GM23338 (cell line): ENCODE measurements around the gene INO80C. TPM values are rescaled to one million over a fixed set of nuclear protein-coding genes. Genes with fewer than 3 reads are reported as not detected.

Source experiments
- ATAC-seq: fragments of 200-7000 bp; cut with Tn5 transposase; 3 replicates; pipeline ENCODE4 v1.9.1; 2020
- DNase-seq: peaks from one replicate; pipeline ENCODE4 v3.0.0-alpha.2; 2015; ENCODE audit warnings: low spot score
- H2AFZ ChIP-seq: fragments of 200-600 bp; sonication (generic); 2 replicates; pipeline ENCODE4 v1.8.0; 2016; ENCODE audit warnings: antibody characterized with exemption, mild to moderate bottlenecking, moderate library complexity
- H3F3A ChIP-seq: fragments of 200-600 bp; sonication (generic); replicated peaks from 2 replicates; pipeline ENCODE4 v1.8.0; 2017; ENCODE audit warnings: antibody characterized with exemption, mixed run types, low read depth
- H3K27ac ChIP-seq: fragments of 200-600 bp; sonication (generic); 2 replicates; pipeline ENCODE4 v1.6.1; 2016; ENCODE audit warnings: low read depth
- H3K27me3 ChIP-seq: fragments of 200-600 bp; sonication (generic); 2 replicates; pipeline ENCODE4 v1.8.0; 2016; ENCODE audit warnings: mild to moderate bottlenecking, mixed run types, moderate library complexity; ENCODE audit not compliant: insufficient read depth
- H3K36me3 ChIP-seq: fragments of 200-600 bp; sonication (generic); 2 replicates; pipeline ENCODE4 v1.8.0; 2016; ENCODE audit warnings: mild to moderate bottlenecking; ENCODE audit not compliant: insufficient read depth
- H3K4me1 ChIP-seq: fragments of 200-600 bp; sonication (generic); 2 replicates; pipeline ENCODE4 v1.8.0; 2016; ENCODE audit warnings: mild to moderate bottlenecking, moderate library complexity; ENCODE audit not compliant: insufficient read depth
- H3K4me2 ChIP-seq: fragments of 200-600 bp; sonication (generic); 2 replicates; pipeline ENCODE4 v1.7.1; 2017; ENCODE audit warnings: mixed run types
- H3K4me3 ChIP-seq: fragments of 200-600 bp; sonication (generic); 2 replicates; pipeline ENCODE4 v1.6.1; 2016; ENCODE audit warnings: mixed run types
- H3K79me2 ChIP-seq: fragments of 200-600 bp; sonication (generic); replicated peaks from 2 replicates; pipeline ENCODE4 v1.8.0; 2017; ENCODE audit warnings: mild to moderate bottlenecking; ENCODE audit not compliant: insufficient read depth
- H3K9me2 ChIP-seq: fragments of 200-600 bp; sonication (generic); 2 replicates; pipeline ENCODE4 v1.8.0; 2017; ENCODE audit not compliant: insufficient read depth
- H4K20me1 ChIP-seq: fragments of 200-600 bp; sonication (generic); replicated peaks from 2 replicates; pipeline ENCODE4 v1.8.0; 2017; ENCODE audit warnings: mild to moderate bottlenecking; ENCODE audit not compliant: insufficient read depth
- H3K27ac Mint-ChIP-seq: 2 replicates; pipeline ENCODE4 v1.8.0; 2020; ENCODE audit warnings: inconsistent platforms, mild to moderate bottlenecking, moderate library complexity, mixed read lengths
- H3K27me3 Mint-ChIP-seq: 3 replicates; pipeline ENCODE4 v1.8.0; 2022; ENCODE audit warnings: low read depth, mild to moderate bottlenecking, moderate library complexity, mixed read lengths, inconsistent platforms; ENCODE audit not compliant: insufficient read depth, poor library complexity
- H3K36me3 Mint-ChIP-seq: 3 replicates; pipeline ENCODE4 v1.8.0; 2021; ENCODE audit warnings: low read depth, mild to moderate bottlenecking, inconsistent platforms, moderate library complexity, mixed read lengths
- H3K4me1 Mint-ChIP-seq: 3 replicates; pipeline ENCODE4 v1.8.0; 2020; ENCODE audit warnings: mild to moderate bottlenecking, inconsistent platforms, mixed read lengths
- H3K4me3 Mint-ChIP-seq: 3 replicates; pipeline ENCODE4 v1.8.0; 2021; ENCODE audit warnings: moderate library complexity, mild to moderate bottlenecking, inconsistent platforms, mixed read lengths
- H3K9me3 Mint-ChIP-seq: 3 replicates; pipeline ENCODE4 v1.8.0; 2020; ENCODE audit warnings: moderate library complexity, mild to moderate bottlenecking, inconsistent platforms, mixed read lengths
- CREB1 ChIP-seq: fragments of 250-450 bp; sonication (Bioruptor Pico); IDR thresholded peaks from 2 replicates; pipeline ENCODE4 v1.5.0; 2020; ENCODE audit warnings: low read depth, mild to moderate bottlenecking, moderate library complexity
- EZH2 ChIP-seq: fragments of 200-600 bp; sonication (generic); IDR thresholded peaks from one replicate; pipeline ENCODE4 v1.8.0; 2017; ENCODE audit warnings: antibody characterized with exemption, mild to moderate bottlenecking, low read depth; ENCODE audit not compliant: unreplicated experiment
- JUNB ChIP-seq: IDR thresholded peaks from one replicate; pipeline ENCODE4 v1.6.1; 2016; ENCODE audit warnings: antibody characterized with exemption; ENCODE audit not compliant: unreplicated experiment
- NANOG ChIP-seq: IDR thresholded peaks from 2 replicates; pipeline ENCODE4 v1.6.1; 2016; ENCODE audit warnings: antibody characterized with exemption, borderline replicate concordance
- ZNF331 ChIP-seq: fragments of 250-450 bp; sonication (Bioruptor Pico); IDR thresholded peaks from 2 replicates; pipeline ENCODE4 v1.5.0; 2020; ENCODE audit warnings: low read depth, mild to moderate bottlenecking, moderate library complexity
- polyA plus RNA-seq: library from polyadenylated mRNA; unstranded; fragments of >200 nt; fragmentation: Nextera tagmentation; extraction: Ambion mirVana; gene quantifications from 2 replicates; pipeline ENCODE4 v1.2.1, GENCODE V29; 2016
- total RNA-seq: library from RNA; depleted of rRNA; stranded (reverse); fragments of >200 nt; shearing (Covaris generic); gene quantifications from 2 replicates; pipeline ENCODE4 v1.2.3, GENCODE V29; 2014
- TF ChIP-seq, protein P1 (sequence below): IDR thresholded peaks from one replicate; pipeline ENCODE4 v1.6.1; 2018; ENCODE audit warnings: antibody characterized with exemption; ENCODE audit not compliant: unreplicated experiment
- TF ChIP-seq, protein P2 (sequence below): IDR thresholded peaks from 2 replicates; pipeline ENCODE4 v1.6.1; 2016; ENCODE audit warnings: antibody characterized with exemption
- TF ChIP-seq, protein P3 (sequence below), 2 experiments: fragments of 200-600 bp in 1 of 2; sonication (generic) in 1 of 2; conservative IDR thresholded peaks; 2 replicates each; pipeline versions ENCODE4 v1.5.1 to v1.6.1; 2016 to 2017; ENCODE audit warnings: antibody characterized with exemption in 2 of 2, low read depth in 2 of 2, mild to moderate bottlenecking in 2 of 2, moderate library complexity in 1 of 2

Gene INO80C
- total and polyA plus RNA-seq, 2 experiments from 2014 or later: 16.3 to 52.3 TPM

DNA sequence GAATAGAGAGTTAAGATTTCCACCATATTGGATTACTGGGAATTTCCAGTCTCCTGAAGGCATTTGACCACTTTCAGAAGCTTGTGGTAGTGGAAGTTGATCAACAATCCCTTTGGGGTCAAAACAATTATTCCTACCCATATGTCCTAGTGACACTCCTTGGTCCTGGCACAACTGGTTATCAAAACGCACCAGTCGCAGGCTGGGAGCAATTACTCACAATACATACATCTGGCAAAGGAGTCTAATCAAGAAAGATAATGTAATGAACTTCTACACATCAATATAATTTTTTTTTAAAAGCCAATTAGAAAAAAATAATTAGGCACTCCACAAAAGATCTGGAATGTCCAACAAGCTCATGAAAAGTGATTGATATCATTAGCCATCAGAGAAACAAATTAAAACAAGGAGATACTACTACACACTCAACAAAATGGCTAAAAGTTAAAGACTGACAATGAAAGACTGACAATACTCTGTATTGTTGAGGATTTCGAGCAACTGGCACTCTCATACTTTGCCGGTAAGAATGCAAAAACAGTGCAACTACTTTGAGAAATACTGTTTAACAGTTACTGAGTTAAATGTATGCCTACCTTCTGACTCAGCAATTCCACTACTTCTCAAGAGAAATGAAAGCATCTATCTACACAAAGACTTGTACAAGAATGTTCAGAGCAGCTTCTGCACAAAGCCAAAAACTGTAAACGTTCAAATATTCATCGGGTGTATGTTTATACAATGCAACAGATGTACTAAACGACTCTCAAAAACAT, 2.0 kb downstream of the INO80C start:
- H3K27ac Mint-ChIP-seq: no peak overlapping the region
- peak overlapping the region; percentile 94; the same call in 1 of the 3 replicates for H3K4me3 Mint-ChIP-seq
- peaks cover 7% of the 10 kb centered on the region for H3K27me3 Mint-ChIP-seq
- Histone ChIP-seq H3K27me3 (no peaks in the 10 kb centered on the region), H3K4me3 (0 out of 2 replicates have a peak overlapping the region, but pooled peaks have one; percentile 61), H3K79me2 (peaks cover 59% of the 10 kb centered on the region), H4K20me1 (no peaks in the 10 kb centered on the region), H3K27ac (no peak overlapping the region), H3K9me2 (no peaks in the 10 kb centered on the region), H3F3A (peaks cover 3% of the 10 kb centered on the region; the same call in 1 of the 2 replicates), H2AFZ (no peak overlapping the region), H3K4me1 (peaks cover 70% of the 10 kb centered on the region), H3K4me2 (peak overlapping the region; percentile 98), H3K36me3 (no peaks in the 10 kb centered on the region)
- ATAC-seq (no peak), DNase-seq (no peak)
- no peaks in the 10 kb centered on the region for H3K36me3 Mint-ChIP-seq
- H3K9me3 Mint-ChIP-seq: no peaks in the 10 kb centered on the region; the same call in 2 of the 3 replicates
- TF ChIP-seq, protein P1, sequence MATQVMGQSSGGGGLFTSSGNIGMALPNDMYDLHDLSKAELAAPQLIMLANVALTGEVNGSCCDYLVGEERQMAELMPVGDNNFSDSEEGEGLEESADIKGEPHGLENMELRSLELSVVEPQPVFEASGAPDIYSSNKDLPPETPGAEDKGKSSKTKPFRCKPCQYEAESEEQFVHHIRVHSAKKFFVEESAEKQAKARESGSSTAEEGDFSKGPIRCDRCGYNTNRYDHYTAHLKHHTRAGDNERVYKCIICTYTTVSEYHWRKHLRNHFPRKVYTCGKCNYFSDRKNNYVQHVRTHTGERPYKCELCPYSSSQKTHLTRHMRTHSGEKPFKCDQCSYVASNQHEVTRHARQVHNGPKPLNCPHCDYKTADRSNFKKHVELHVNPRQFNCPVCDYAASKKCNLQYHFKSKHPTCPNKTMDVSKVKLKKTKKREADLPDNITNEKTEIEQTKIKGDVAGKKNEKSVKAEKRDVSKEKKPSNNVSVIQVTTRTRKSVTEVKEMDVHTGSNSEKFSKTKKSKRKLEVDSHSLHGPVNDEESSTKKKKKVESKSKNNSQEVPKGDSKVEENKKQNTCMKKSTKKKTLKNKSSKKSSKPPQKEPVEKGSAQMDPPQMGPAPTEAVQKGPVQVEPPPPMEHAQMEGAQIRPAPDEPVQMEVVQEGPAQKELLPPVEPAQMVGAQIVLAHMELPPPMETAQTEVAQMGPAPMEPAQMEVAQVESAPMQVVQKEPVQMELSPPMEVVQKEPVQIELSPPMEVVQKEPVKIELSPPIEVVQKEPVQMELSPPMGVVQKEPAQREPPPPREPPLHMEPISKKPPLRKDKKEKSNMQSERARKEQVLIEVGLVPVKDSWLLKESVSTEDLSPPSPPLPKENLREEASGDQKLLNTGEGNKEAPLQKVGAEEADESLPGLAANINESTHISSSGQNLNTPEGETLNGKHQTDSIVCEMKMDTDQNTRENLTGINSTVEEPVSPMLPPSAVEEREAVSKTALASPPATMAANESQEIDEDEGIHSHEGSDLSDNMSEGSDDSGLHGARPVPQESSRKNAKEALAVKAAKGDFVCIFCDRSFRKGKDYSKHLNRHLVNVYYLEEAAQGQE: no peak
- peaks cover 61% of the 10 kb centered on the region for H3K4me1 Mint-ChIP-seq

DNA sequence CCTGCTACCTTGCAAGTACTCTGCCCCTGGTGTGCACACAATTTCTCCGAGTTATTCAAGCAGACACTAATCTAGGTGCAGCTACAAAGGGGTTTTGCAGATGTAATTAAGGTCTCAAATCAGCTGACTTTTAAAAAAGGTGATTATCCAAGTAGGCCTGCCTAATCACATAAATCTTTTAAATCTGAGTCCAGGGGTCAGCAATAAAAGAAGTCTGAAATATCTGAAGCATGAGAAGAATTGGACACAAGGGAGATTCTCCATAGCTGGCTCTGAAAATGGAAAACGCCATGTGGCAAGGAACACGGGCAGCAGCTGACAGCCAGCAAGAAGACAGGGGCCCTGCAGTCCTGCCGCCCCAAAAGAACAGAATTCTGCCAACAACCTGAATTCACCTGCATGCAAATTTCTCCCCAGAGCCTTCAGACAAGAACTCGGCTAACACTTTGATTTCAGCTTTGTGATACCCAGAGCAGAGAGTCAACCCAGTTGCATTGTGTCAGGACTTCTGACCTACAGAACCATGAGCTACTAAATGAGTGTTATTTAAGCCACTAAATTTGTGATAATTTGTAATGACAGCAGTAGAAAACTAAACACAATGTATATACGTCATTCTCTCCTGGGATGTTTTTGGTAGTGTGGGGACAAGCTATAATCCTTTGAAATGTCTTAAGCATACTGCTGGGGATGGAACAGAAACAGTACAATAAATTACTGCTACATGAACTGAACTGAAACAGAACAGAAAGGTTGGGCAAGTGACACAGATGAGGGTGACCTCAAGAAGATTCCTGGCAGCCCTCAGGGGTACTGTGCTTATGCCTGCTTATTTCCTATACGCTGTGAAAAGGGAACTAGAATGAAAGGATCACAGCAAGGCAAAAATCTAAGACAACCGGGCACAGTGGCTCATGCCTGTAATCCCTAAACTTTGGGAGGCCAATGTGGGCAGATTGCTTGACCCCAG, 3.2 kb downstream of the INO80C start:
- H3K9me3 Mint-ChIP-seq: no peaks in the 10 kb centered on the region; the same call in 2 of the 3 replicates
- H3K27me3 Mint-ChIP-seq: peaks cover 11% of the 10 kb centered on the region
- Histone ChIP-seq H3K9me2 (no peaks in the 10 kb centered on the region), H3K27ac (peak overlapping the region; percentile 41; the same call in 1 of the 2 replicates), H3K36me3 (no peaks in the 10 kb centered on the region), H3K4me2 (peak overlapping the region; percentile 42; the same call in 1 of the 2 replicates), H3F3A (peaks cover 3% of the 10 kb centered on the region; the same call in 1 of the 2 replicates), H3K27me3 (no peaks in the 10 kb centered on the region), H4K20me1 (no peaks in the 10 kb centered on the region), H3K79me2 (peaks cover 70% of the 10 kb centered on the region), H3K4me3 (no peak overlapping the region), H2AFZ (no peak overlapping the region), H3K4me1 (peaks cover 73% of the 10 kb centered on the region)
- no peaks in the 10 kb centered on the region; the same call in 1 of the 3 replicates for H3K36me3 Mint-ChIP-seq
- ATAC-seq (no peak), DNase-seq (peak; percentile 27)
- H3K4me1 Mint-ChIP-seq: peaks cover 66% of the 10 kb centered on the region
- TF ChIP-seq NANOG (no peak), ZNF331 (CRISPR knock-in tag) (no peak), JUNB (no peak), CREB1 (CRISPR knock-in tag) (no peak), EZH2 (no peak)
- TF ChIP-seq, protein P2, sequence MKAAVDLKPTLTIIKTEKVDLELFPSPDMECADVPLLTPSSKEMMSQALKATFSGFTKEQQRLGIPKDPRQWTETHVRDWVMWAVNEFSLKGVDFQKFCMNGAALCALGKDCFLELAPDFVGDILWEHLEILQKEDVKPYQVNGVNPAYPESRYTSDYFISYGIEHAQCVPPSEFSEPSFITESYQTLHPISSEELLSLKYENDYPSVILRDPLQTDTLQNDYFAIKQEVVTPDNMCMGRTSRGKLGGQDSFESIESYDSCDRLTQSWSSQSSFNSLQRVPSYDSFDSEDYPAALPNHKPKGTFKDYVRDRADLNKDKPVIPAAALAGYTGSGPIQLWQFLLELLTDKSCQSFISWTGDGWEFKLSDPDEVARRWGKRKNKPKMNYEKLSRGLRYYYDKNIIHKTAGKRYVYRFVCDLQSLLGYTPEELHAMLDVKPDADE: no peak
- TF ChIP-seq, protein P1: no peak
- TF ChIP-seq, protein P3, sequence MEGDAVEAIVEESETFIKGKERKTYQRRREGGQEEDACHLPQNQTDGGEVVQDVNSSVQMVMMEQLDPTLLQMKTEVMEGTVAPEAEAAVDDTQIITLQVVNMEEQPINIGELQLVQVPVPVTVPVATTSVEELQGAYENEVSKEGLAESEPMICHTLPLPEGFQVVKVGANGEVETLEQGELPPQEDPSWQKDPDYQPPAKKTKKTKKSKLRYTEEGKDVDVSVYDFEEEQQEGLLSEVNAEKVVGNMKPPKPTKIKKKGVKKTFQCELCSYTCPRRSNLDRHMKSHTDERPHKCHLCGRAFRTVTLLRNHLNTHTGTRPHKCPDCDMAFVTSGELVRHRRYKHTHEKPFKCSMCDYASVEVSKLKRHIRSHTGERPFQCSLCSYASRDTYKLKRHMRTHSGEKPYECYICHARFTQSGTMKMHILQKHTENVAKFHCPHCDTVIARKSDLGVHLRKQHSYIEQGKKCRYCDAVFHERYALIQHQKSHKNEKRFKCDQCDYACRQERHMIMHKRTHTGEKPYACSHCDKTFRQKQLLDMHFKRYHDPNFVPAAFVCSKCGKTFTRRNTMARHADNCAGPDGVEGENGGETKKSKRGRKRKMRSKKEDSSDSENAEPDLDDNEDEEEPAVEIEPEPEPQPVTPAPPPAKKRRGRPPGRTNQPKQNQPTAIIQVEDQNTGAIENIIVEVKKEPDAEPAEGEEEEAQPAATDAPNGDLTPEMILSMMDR (conservative IDR thresholded peaks at IDR 0.05; ENCODE audit: low read depth in 2 of 2): no peak
- peak overlapping the region; percentile 27; the same call in 1 of the 2 replicates for H3K27ac Mint-ChIP-seq
- no peak overlapping the region for H3K4me3 Mint-ChIP-seq
